Spleen (tissue), 11 donors: Measurements from ENCODE around the gene ATP9A. TPM values are rescaled to one million over a fixed set of nuclear protein-coding genes. Genes with fewer than 3 reads are reported as not detected.
"Not testable (repeated sequence)": the region's sequence is repeated elsewhere in the genome, so short reads cannot be mapped to it uniquely, and the experiment has no call there.

Experiments used
- DNase-seq: peaks from one replicate; pipeline ENCODE4 v3.0.0-alpha.2; 2020
- H3K27ac ChIP-seq, 8 donors: fragments of 200-600 bp; sonication (generic) in 7 of 8; 1 replicate in 4 of 8; 2 replicates in 4 of 8; pipeline versions ENCODE4 v1.5.0 to v1.8.0; 2016 to 2021; ENCODE audit warnings: inconsistent platforms in 4 of 8, mild to moderate bottlenecking in 4 of 8, moderate library complexity in 1 of 8
- H3K27me3 ChIP-seq, 7 donors: fragments of 200-600 bp; sonication (generic) in 6 of 7; replicated peaks in 1 of 7; 1 replicate in 4 of 7; 2 replicates in 3 of 7; pipeline versions ENCODE4 v1.5.0 to v1.8.0; 2016 to 2021; ENCODE audit warnings: inconsistent platforms in 3 of 7, mild to moderate bottlenecking in 1 of 7
- H3K36me3 ChIP-seq, 6 donors: fragments of 200-600 bp; sonication (generic) in 5 of 6; 1 replicate in 4 of 6; 2 replicates in 2 of 6; pipeline versions ENCODE4 v1.5.0 to v1.8.0; 2016 to 2021; ENCODE audit warnings: inconsistent platforms in 2 of 6
- H3K4me1 ChIP-seq, 6 donors: fragments of 200-600 bp; sonication (generic) in 5 of 6; 1 replicate in 3 of 6; 2 replicates in 3 of 6; pipeline versions ENCODE4 v1.5.0 to v1.8.0; 2016 to 2021; ENCODE audit warnings: inconsistent platforms in 3 of 6
- H3K4me3 ChIP-seq, 8 donors: fragments of 200-600 bp; sonication (generic) in 7 of 8; 1 replicate in 4 of 8; 2 replicates in 4 of 8; pipeline versions ENCODE4 v1.5.0 to v1.8.0; 2016 to 2021; ENCODE audit warnings: inconsistent platforms in 4 of 8, mild to moderate bottlenecking in 4 of 8, moderate library complexity in 2 of 8
- H3K9me3 ChIP-seq, 8 donors: fragments of 200-600 bp; sonication (generic) in 7 of 8; 1 replicate in 4 of 8; 2 replicates in 4 of 8; pipeline versions ENCODE4 v1.5.0 to v1.8.0; 2016 to 2021; ENCODE audit warnings: inconsistent platforms in 4 of 8
- POLR2A ChIP-seq, 3 donors: fragments of 450-650 bp; IDR thresholded peaks; one replicate each; pipeline ENCODE4 v1.5.1; 2017; ENCODE audit warnings: antibody characterized with exemption in 3 of 3, mild to moderate bottlenecking in 1 of 3
- POLR2AphosphoS5 ChIP-seq, 3 donors: sonication (generic); formaldehyde crosslinking; IDR thresholded peaks; one replicate each; pipeline ENCODE4 v1.5.1; 2017; ENCODE audit warnings: antibody characterized with exemption in 3 of 3
- WGBS, 5 donors: extraction: QIAGEN DNeasy Blood & Tissue Kit in 3 of 5; methylation state at CpG; one replicate each; pipeline versions ENCODE4 v1.1.5 to v1.1.7; 2013 to 2018; 5-methylcytosine and 5-hydroxymethylcytosine counted together
- intact Hi-C: fragments of 100-400 bp; cut with DNase I; formaldehyde crosslinking; loops from one replicate; pipeline ENCODE4 v1.15.0; 2023; ENCODE audit warnings: low total_unique reads
- polyA plus RNA-seq, 3 donors: library from polyadenylated mRNA; stranded (reverse); fragments of 200-250 nt; gene quantifications; one replicate each; pipeline ENCODE4 v1.2.1, GENCODE V29; 2013
- total RNA-seq, 7 donors: library from RNA; depleted of rRNA in 3 of 7; stranded (reverse); fragments of >200 nt in 3 of 7; fragmentation: NEBNext Ultra II Directional in 4 of 7; extraction: Animal tissue kit (Norgen Biotek cat#: 25700) in 4 of 7; gene quantifications; one replicate each; pipeline versions ENCODE4 v1.1.0 to v1.2.1, GENCODE V29; 2016 to 2021
- TF ChIP-seq, protein P1 (sequence below), 11 experiments: fragments of 200-600 bp in 7 of 11; fragments of 450-650 bp in 4 of 11; sonication (generic) in 4 of 11; IDR thresholded peaks in 8 of 11; conservative IDR thresholded peaks in 3 of 11; 1 replicate in 7 of 11; 2 replicates in 4 of 11; pipeline versions ENCODE4 v1.4.0 to v1.8.0; 2016 to 2021; ENCODE audit warnings: antibody characterized with exemption in 11 of 11, inconsistent platforms in 4 of 11, mild to moderate bottlenecking in 1 of 11
- donor health status: healthy with polysubstance abuse.
- donor health status: DM: no; HTN: no; CAD: no; lungs with moderate emphysema.
- donor health status: DM: no; HTN: no; CAD: no.
- donor health status: Bipolar disorder and iron deficiency.
- donor health status: healthy.
- donor health status: DM: no; HTN: no; CAD: no.
- donor health status: DM: yes; HTN: yes; CAD: no.

The ATP9A gene
- total and polyA plus RNA-seq, 10 donors, result 0.37 to 11.5 (median 7.6) TPM

DNA sequence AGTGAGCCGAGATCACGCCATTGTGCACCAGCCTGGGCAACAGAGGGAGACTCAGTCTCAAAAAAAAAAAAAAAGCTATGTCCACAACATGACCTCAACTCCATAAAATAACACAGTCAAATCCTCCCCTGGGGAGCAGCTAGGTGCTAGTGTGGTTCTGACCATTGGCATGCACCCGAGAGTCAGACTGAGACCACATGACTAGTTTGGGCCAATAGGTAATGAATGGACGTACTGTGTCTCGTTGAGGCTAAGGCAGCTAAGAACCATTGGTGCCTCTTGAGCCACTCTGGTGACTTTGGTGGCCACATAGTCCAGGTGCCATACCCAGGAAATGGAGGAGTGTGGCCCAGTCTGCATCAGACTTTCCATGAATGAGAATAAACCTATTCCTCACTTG is 40.3 kb downstream of the ATP9A start:
- Histone ChIP-seq H3K4me1 (peaks cover 0 to 5% (median 0%) of the 10 kb centered on the region in 6 donors), H3K27ac (no peak overlapping the region), H3K36me3 (peaks cover 0 to 13% (median 0%) of the 10 kb centered on the region in 6 donors), H3K9me3 (no peaks in the 10 kb centered on the region), H3K4me3 (no peak overlapping the region), H3K27me3 (no peaks in the 10 kb centered on the region)
- intact Hi-C loops, result no loop called here
- WGBS, 5 donors, result 91 to 97% (median 93%) methylated on average over 5 of the region's 5 CpGs
- TF ChIP-seq POLR2A (IDR thresholded peaks at IDR 0.05) (no peak), POLR2AphosphoS5 (IDR thresholded peaks at IDR 0.05) (no peak)
- TF ChIP-seq, protein P1, sequence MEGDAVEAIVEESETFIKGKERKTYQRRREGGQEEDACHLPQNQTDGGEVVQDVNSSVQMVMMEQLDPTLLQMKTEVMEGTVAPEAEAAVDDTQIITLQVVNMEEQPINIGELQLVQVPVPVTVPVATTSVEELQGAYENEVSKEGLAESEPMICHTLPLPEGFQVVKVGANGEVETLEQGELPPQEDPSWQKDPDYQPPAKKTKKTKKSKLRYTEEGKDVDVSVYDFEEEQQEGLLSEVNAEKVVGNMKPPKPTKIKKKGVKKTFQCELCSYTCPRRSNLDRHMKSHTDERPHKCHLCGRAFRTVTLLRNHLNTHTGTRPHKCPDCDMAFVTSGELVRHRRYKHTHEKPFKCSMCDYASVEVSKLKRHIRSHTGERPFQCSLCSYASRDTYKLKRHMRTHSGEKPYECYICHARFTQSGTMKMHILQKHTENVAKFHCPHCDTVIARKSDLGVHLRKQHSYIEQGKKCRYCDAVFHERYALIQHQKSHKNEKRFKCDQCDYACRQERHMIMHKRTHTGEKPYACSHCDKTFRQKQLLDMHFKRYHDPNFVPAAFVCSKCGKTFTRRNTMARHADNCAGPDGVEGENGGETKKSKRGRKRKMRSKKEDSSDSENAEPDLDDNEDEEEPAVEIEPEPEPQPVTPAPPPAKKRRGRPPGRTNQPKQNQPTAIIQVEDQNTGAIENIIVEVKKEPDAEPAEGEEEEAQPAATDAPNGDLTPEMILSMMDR (IDR thresholded peaks at IDR 0.05 in 8 of 11, conservative IDR thresholded peaks at IDR 0.05 in 3 of 11), result no peak
- peak; percentile 33 for DNase-seq

GRCh38 chr20:51725584-51726176 is 42.5 kb downstream of the ATP9A start:
- no peaks in the 10 kb centered on the region for H3K27me3 ChIP-seq
- H3K9me3 ChIP-seq, result no peaks in the 10 kb centered on the region
- intact Hi-C loops, result no loop called here
- 80 to 96% (median 94%) methylated on average over 13 of the region's 13 CpGs for WGBS, 5 donors
- H3K27ac ChIP-seq, result no peak overlapping the region
- peaks cover 0 to 13% (median 0%) of the 10 kb centered on the region in 6 donors for H3K36me3 ChIP-seq
- DNase-seq, result no peak
- H3K4me1 ChIP-seq, result no peaks in the 10 kb centered on the region
- TF ChIP-seq POLR2AphosphoS5 (IDR thresholded peaks at IDR 0.05) (no peak), POLR2A (IDR thresholded peaks at IDR 0.05) (no peak)
- TF ChIP-seq, protein P1 (IDR thresholded peaks at IDR 0.05 in 8 of 11, conservative IDR thresholded peaks at IDR 0.05 in 3 of 11), result no peak
- no peak overlapping the region for H3K4me3 ChIP-seq

GRCh38 chr20:51723026-51723425 is 45.2 kb downstream of the ATP9A start:
- intact Hi-C loops, H3K9me3 ChIP-seq, H3K4me3 ChIP-seq, H3K27ac ChIP-seq, H3K4me1 ChIP-seq, H3K27me3 ChIP-seq, DNase-seq: not testable (repeated sequence)
- 84 to 89% (median 87%) methylated on average over 2 of the region's 2 CpGs for WGBS, 5 donors
- peaks cover 0 to 13% (median 0%) of the 10 kb centered on the region in 6 donors for H3K36me3 ChIP-seq

DNA sequence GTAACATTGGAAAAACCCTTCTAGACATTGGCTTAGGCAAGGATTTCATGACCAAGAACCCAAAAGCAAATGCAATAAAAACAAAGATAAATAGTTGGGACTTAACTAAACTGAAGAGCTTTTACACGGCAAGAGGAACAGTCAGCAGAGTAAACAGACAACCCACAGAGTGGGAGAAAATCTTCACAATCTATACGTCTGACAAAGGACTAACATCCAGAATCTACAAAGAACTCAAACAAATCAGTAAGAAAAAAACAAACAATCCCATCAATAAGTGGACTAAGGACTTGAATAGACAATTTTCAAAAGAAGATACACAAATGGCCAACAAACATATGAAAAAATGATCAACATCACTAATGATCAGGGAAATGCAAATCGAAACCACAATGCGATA is 45.9 kb downstream of the ATP9A start:
- peaks cover 0 to 13% (median 0%) of the 10 kb centered on the region in 6 donors for H3K36me3 ChIP-seq
- H3K4me1 ChIP-seq, H3K9me3 ChIP-seq, H3K27ac ChIP-seq, H3K4me3 ChIP-seq, intact Hi-C loops, H3K27me3 ChIP-seq, DNase-seq: not testable (repeated sequence)
- WGBS, 5 donors, result 91 to 96% (median 95%) methylated on average over 4 of the region's 4 CpGs

- intact Hi-C loops, result no loop called here
- Histone ChIP-seq H3K27me3 (no peaks in the 10 kb centered on the region), H3K27ac (no peak overlapping the region), H3K4me3 (no peak overlapping the region), H3K36me3 (peaks cover 0 to 13% (median 0%) of the 10 kb centered on the region in 6 donors), H3K9me3 (no peaks in the 10 kb centered on the region), H3K4me1 (no peaks in the 10 kb centered on the region)
- TF ChIP-seq, protein P1 (IDR thresholded peaks at IDR 0.05 in 8 of 11, conservative IDR thresholded peaks at IDR 0.05 in 3 of 11), result no peak
- TF ChIP-seq POLR2AphosphoS5 (IDR thresholded peaks at IDR 0.05) (no peak), POLR2A (IDR thresholded peaks at IDR 0.05) (no peak)
- 67 to 88% (median 84%) methylated on average over 8 of the region's 8 CpGs for WGBS, 5 donors
- no peak for DNase-seq
These were observed 47.3 kb downstream of the ATP9A start for GRCh38 chr20:51720854-51721253.
